Measurements from ENCODE around the gene SMOC2. TPM values are rescaled to one million over a fixed set of nuclear protein-coding genes. Genes with fewer than 3 reads are reported as not detected.

The SMOC2 gene
- total RNA-seq, 4 donors from 2014 or later = 10.7 to 14.9 (median 13.7) TPM

DNA sequence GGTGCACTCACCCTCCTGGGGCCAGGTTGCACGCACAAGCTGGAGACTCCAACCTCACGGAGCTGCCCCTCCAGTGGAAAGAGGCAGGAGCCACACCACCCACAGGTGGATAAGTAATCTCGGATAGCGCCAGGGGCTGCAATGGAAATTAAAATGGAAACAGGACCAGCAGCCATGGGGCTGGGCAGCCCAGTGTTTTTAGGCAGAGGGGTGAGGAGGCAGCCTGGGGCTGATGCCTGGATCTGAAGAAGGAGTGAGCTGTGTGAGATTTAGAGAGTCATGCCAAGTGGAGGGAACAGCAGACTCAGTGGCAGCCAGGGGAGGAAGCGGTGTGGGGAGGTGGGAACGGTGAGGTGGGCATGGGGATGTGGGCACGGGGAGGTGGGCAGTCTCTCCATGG lies 275.6 kb downstream of the SMOC2 start:
- H3K4me1 ChIP-seq = no peaks in the 10 kb centered on the region
- no peak overlapping the region for H3K4me3 ChIP-seq
- H3K36me3 ChIP-seq = no peaks in the 10 kb centered on the region
- peak in 1 of 3 donors; percentile 30 for DNase-seq
- TF ChIP-seq POLR2A (IDR thresholded peaks at IDR 0.05) = no peak
- TF ChIP-seq CTCF (IDR thresholded peaks at IDR 0.05) = no peak
- no peak overlapping the region for H3K27ac ChIP-seq
- no peaks in the 10 kb centered on the region for H3K9me3 ChIP-seq
- H3K27me3 ChIP-seq = no peaks in the 10 kb centered on the region

DNA sequence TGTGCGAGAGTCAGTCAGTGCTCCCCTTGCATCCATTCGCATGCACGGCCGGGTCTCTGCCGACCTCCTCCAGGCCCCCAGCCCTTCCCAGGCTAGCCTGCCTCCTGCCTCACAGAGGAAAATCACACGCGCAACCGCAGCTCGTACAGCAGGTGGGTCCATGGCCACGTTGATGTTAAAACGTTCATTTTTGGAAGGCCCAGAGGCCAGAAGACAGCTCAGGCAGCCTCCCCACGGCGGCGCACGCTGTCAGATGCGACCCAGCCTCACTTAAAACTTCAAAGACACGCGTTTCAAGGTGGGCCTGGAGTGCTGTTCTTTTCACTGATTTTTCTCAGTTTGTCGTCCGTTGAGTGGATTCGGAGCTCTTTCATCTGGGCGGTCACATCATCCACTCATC lies 276.5 kb downstream of the SMOC2 start:
- Histone ChIP-seq H3K27ac (no peak overlapping the region), H3K4me3 (no peak overlapping the region), H3K4me1 (no peaks in the 10 kb centered on the region), H3K27me3 (no peaks in the 10 kb centered on the region), H3K36me3 (no peaks in the 10 kb centered on the region), H3K9me3 (no peaks in the 10 kb centered on the region)
- no peak for TF ChIP-seq POLR2A (IDR thresholded peaks at IDR 0.05)
- TF ChIP-seq CTCF (IDR thresholded peaks at IDR 0.05) = no peak
- DNase-seq = no peak

Other genes starting within 250 kb of the SMOC2 start
- 1 to 10 TPM in 3 of 4 donors, under 1 TPM in 1; 0.35 to 2.7 (median 1.8) TPM for gene DACT2, start 121.4 kb upstream of the SMOC2 start, total RNA-seq

Data from Peyer's patch (tissue), 4 donors.